Loucy (cell line): ENCODE measurements around the gene HOXA7.

ENCODE experiments used
- H2AFZ ChIP-seq: fragments of 200-600 bp; sonication (generic); 2 replicates; pipeline ENCODE4 v1.6.0; 2016; ENCODE audit warnings: antibody characterized with exemption, mild to moderate bottlenecking, low read length, moderate library complexity
- H3F3A ChIP-seq: fragments of 200-600 bp; 2 replicates; pipeline ENCODE4 v1.6.0; 2016; ENCODE audit warnings: antibody characterized with exemption, low read depth, mild to moderate bottlenecking
- H3K27me3 ChIP-seq: fragments of 200-600 bp; sonication (generic); 2 replicates; pipeline ENCODE4 v1.6.1; 2014; ENCODE audit warnings: low read length, mild to moderate bottlenecking; ENCODE audit not compliant: insufficient read depth, poor library complexity, severe bottlenecking
- H3K36me3 ChIP-seq: fragments of 200-600 bp; sonication (generic); 2 replicates; pipeline ENCODE4 v1.6.1; 2016; ENCODE audit warnings: low read length; ENCODE audit not compliant: insufficient read depth
- H3K4me1 ChIP-seq: fragments of 200-600 bp; sonication (generic); 2 replicates; pipeline ENCODE4 v1.5.1; 2014; ENCODE audit warnings: low read length, mild to moderate bottlenecking; ENCODE audit not compliant: insufficient read depth, poor library complexity, severe bottlenecking
- H3K4me2 ChIP-seq: fragments of 200-600 bp; sonication (generic); 2 replicates; pipeline ENCODE4 v1.6.0; 2014; ENCODE audit warnings: antibody characterized with exemption, low read length, low read depth, mild to moderate bottlenecking; ENCODE audit not compliant: poor library complexity, severe bottlenecking
- H3K4me3 ChIP-seq: fragments of 200-600 bp; sonication (generic); 2 replicates; pipeline ENCODE4 v1.5.1; 2014; ENCODE audit warnings: low read length, mild to moderate bottlenecking, mixed read lengths; ENCODE audit not compliant: poor library complexity, severe bottlenecking
- H3K79me2 ChIP-seq: fragments of 200-600 bp; sonication (generic); 2 replicates; pipeline ENCODE4 v1.6.1; 2014; ENCODE audit warnings: low read length; ENCODE audit not compliant: insufficient read depth
- H3K9ac ChIP-seq: fragments of 200-600 bp; sonication (generic); 2 replicates; pipeline ENCODE4 v1.6.0; 2014; ENCODE audit warnings: mild to moderate bottlenecking, low read depth, low read length, moderate library complexity; ENCODE audit not compliant: poor library complexity, severe bottlenecking
- H3K9me2 ChIP-seq: fragments of 200-600 bp; sonication (generic); replicated peaks from 2 replicates; pipeline ENCODE4 v1.6.1; 2016; ENCODE audit warnings: low read depth, low read length, mixed read lengths
- H3K9me3 ChIP-seq: fragments of 200-600 bp; sonication (generic); 2 replicates; pipeline ENCODE4 v1.6.1; 2014; ENCODE audit warnings: mild to moderate bottlenecking, antibody characterized with exemption, low read length, low read depth; ENCODE audit not compliant: insufficient read depth
- H4K20me1 ChIP-seq: fragments of 200-600 bp; sonication (generic); 2 replicates; pipeline ENCODE4 v1.6.0; 2014; ENCODE audit warnings: antibody characterized with exemption, low read length, mild to moderate bottlenecking; ENCODE audit not compliant: insufficient read depth, poor library complexity, severe bottlenecking
- CTCF ChIP-seq: fragments of 200-600 bp; sonication (generic); conservative IDR thresholded peaks from 2 replicates; pipeline ENCODE4 v1.5.1; 2014; ENCODE audit warnings: mild to moderate bottlenecking, antibody characterized with exemption, low read length
- EZH2phosphoT487 ChIP-seq: fragments of 200-600 bp; IDR thresholded peaks from 2 replicates; pipeline ENCODE4 v1.6.1; 2018; ENCODE audit warnings: antibody characterized with exemption, mild to moderate bottlenecking, moderate library complexity, borderline replicate concordance

HOXA7 gene

GRCh38 chr7:27112955-27113949 is 43.2 kb downstream of the HOXA7 start:
- no peak overlapping the region for H3K4me2 ChIP-seq
- no peak overlapping the region for H3K9ac ChIP-seq
- H3F3A ChIP-seq: no peaks in the 10 kb centered on the region
- H3K27me3 ChIP-seq: no peaks in the 10 kb centered on the region
- no peak overlapping the region for H2AFZ ChIP-seq
- H3K79me2 ChIP-seq: peaks cover 85% of the 10 kb centered on the region
- no peaks in the 10 kb centered on the region for H3K9me2 ChIP-seq
- H3K9me3 ChIP-seq: no peaks in the 10 kb centered on the region
- no peak for TF ChIP-seq EZH2phosphoT487
- H3K4me3 ChIP-seq: no peak overlapping the region
- H3K36me3 ChIP-seq: peaks cover 91% of the 10 kb centered on the region; the same call in 1 of the 2 replicates
- peaks cover 44% of the 10 kb centered on the region for H4K20me1 ChIP-seq
- H3K4me1 ChIP-seq: no peaks in the 10 kb centered on the region

GRCh38 chr7:27112361-27112760 is 44.1 kb downstream of the HOXA7 start:
- TF ChIP-seq EZH2phosphoT487 (no peak), CTCF (no peak)
- Histone ChIP-seq H3K79me2 (peaks cover 76% of the 10 kb centered on the region), H3K4me1 (no peaks in the 10 kb centered on the region), H3K4me2 (no peak overlapping the region), H3K9me3 (no peaks in the 10 kb centered on the region), H3K9me2 (no peaks in the 10 kb centered on the region), H4K20me1 (peaks cover 39% of the 10 kb centered on the region), H3K27me3 (no peaks in the 10 kb centered on the region), H2AFZ (no peak overlapping the region), H3K9ac (no peak overlapping the region), H3K36me3 (peaks cover 90% of the 10 kb centered on the region; the same call in 1 of the 2 replicates), H3K4me3 (no peak overlapping the region), H3F3A (no peaks in the 10 kb centered on the region)

DNA sequence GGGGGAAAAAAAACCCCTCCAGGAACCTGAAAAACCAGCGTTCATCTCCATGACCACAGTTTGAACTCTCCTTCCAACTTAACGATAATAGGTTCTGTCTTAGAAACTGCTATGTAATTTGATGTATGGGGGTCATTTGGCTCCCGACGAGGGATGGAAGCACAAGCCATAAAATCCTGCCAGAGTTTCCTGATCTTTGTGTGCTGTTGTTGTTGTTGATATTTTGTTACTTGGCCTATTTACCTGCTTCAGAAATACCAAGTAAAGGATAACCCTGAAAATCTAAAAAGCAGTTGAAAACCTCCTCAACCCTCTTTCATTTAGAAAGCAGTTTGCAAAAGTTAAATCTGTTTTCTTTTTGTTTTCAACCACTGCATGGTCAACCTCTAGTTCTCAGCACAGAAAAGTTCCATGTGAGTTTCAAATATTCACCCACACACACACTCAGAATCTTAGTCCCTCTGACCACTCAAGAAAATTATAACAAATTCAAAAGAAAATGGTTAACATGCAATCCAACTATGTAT is 44.7 kb downstream of the HOXA7 start:
- Histone ChIP-seq H3K4me2 (no peak overlapping the region), H2AFZ (no peak overlapping the region), H3K9ac (no peak overlapping the region), H3K4me1 (no peaks in the 10 kb centered on the region), H4K20me1 (peaks cover 41% of the 10 kb centered on the region), H3K36me3 (peaks cover 86% of the 10 kb centered on the region; the same call in 1 of the 2 replicates), H3K79me2 (peaks cover 73% of the 10 kb centered on the region), H3K9me3 (no peaks in the 10 kb centered on the region), H3K9me2 (no peaks in the 10 kb centered on the region), H3K4me3 (no peak overlapping the region), H3F3A (no peaks in the 10 kb centered on the region), H3K27me3 (no peaks in the 10 kb centered on the region)
- TF ChIP-seq EZH2phosphoT487 (no peak), CTCF (no peak)
